ENCODE measurements around the gene PDCD2L. TPM values are rescaled to one million over a fixed set of nuclear protein-coding genes. Genes with fewer than 3 reads are reported as not detected.

Gene PDCD2L
- 15.1 and 15.2 TPM in 2 replicates for total RNA-seq

GRCh38 chr19:34404109-34404909 lies at the start of gene PDCD2L:
TSS of gene PDCD2L (plus strand) at chr19:34404399. CDS start at chr19:34404431, 32 bp downstream.

GRCh38 chr19:34364830-34365462 lies 39.3 kb upstream of the PDCD2L start, which contains the start of gene GPI:
TSS of gene GPI (plus strand) at chr19:34365196. CDS start at chr19:34365267, 71 bp downstream.

Other genes starting within 250 kb of the PDCD2L start
- gene LSM14A, start 231.9 kb upstream of the PDCD2L start, total RNA-seq = 43.0 and 58.6 TPM in 2 replicates
- gene GARRE1, start 149.8 kb upstream of the PDCD2L start, total RNA-seq = 4.8 and 6.8 TPM in 2 replicates
- 224 and 233 TPM in 2 replicates for gene GPI, start 39.2 kb upstream of the PDCD2L start, total RNA-seq
- 116 and 132 TPM in 2 replicates for gene UBA2, start 24.0 kb downstream of the PDCD2L start, total RNA-seq
- 12.9 and 17.8 TPM in 2 replicates for gene WTIP, start 77.4 kb downstream of the PDCD2L start, total RNA-seq